Heart left ventricle (tissue), 16 donors: ENCODE results near the gene TRAK1. TPM values are rescaled to one million over a fixed set of nuclear protein-coding genes. Genes with fewer than 3 reads are reported as not detected.

Source experiments
- ATAC-seq, 4 donors: fragments of 200-7000 bp; cut with Tn5 transposase; one replicate each; pipeline ENCODE4 v1.9.1; 2020 to 2022; ENCODE audit warnings: moderate library complexity in 4 of 4, mild to moderate bottlenecking in 3 of 4, moderate number of reproducible peaks in 1 of 4
- DNase-seq, 5 donors: peaks; one replicate each; pipeline ENCODE4 v3.0.0-alpha.2; 2020
- H3K27ac ChIP-seq, 12 donors: fragments of 200-600 bp; sonication (generic) in 4 of 12; one replicate each; pipeline versions ENCODE4 v1.5.0 to v1.8.0; 2016 to 2022; ENCODE audit warnings: mild to moderate bottlenecking in 2 of 12
- H3K27me3 ChIP-seq, 9 donors: fragments of 200-600 bp; sonication (generic) in 2 of 9; one replicate each; pipeline versions ENCODE4 v1.5.1 to v1.8.0; 2016 to 2022; ENCODE audit warnings: mild to moderate bottlenecking in 3 of 9
- H3K36me3 ChIP-seq, 9 donors: fragments of 200-600 bp; sonication (generic) in 2 of 9; one replicate each; pipeline versions ENCODE4 v1.5.0 to v1.8.0; 2018 to 2022; ENCODE audit warnings: mild to moderate bottlenecking in 2 of 9
- H3K4me1 ChIP-seq, 12 donors: fragments of 200-600 bp; sonication (generic) in 4 of 12; one replicate each; pipeline versions ENCODE4 v1.5.0 to v1.8.0; 2016 to 2022; ENCODE audit warnings: mild to moderate bottlenecking in 3 of 12
- H3K4me3 ChIP-seq, 12 donors: fragments of 200-600 bp; sonication (generic) in 4 of 12; one replicate each; pipeline versions ENCODE4 v1.5.0 to v1.8.0; 2017 to 2022; ENCODE audit warnings: mild to moderate bottlenecking in 9 of 12, moderate library complexity in 4 of 12
- H3K9me3 ChIP-seq, 12 donors: fragments of 200-600 bp; sonication (generic) in 4 of 12; one replicate each; pipeline versions ENCODE4 v1.5.0 to v1.8.0; 2016 to 2022; ENCODE audit warnings: mild to moderate bottlenecking in 1 of 12
- CTCF ChIP-seq, 12 donors: fragments of 200-600 bp; sonication (generic) in 4 of 12; IDR thresholded peaks; one replicate each; pipeline versions ENCODE4 v1.5.0 to v1.8.0; 2018 to 2022; ENCODE audit warnings: antibody characterized with exemption in 12 of 12, mild to moderate bottlenecking in 5 of 12
- POLR2A ChIP-seq, 2 donors: fragments of 450-650 bp; IDR thresholded peaks; one replicate each; pipeline ENCODE4 v1.6.1; 2017; ENCODE audit warnings: antibody characterized with exemption in 2 of 2, mild to moderate bottlenecking in 2 of 2, moderate library complexity in 2 of 2
- WGBS, 4 donors: extraction: QIAGEN DNeasy Blood & Tissue Kit in 2 of 4; methylation state at CpG; one replicate each; pipeline versions ENCODE4 v1.1.5 to v1.1.7; 2013 to 2018; 5-methylcytosine and 5-hydroxymethylcytosine counted together
- intact Hi-C, 10 donors: fragments of 100-400 bp; cut with DNase I; formaldehyde crosslinking; loops; one replicate each; pipeline versions ENCODE4 v1.11.1 to v1.14.2; 2022
- polyA plus RNA-seq, 2 donors: library from polyadenylated mRNA; stranded (reverse); fragments of 200-250 nt; gene quantifications; one replicate each; pipeline ENCODE4 v1.2.3, GENCODE V29; 2013
- total RNA-seq, 9 donors: library from RNA; depleted of rRNA in 2 of 9; stranded (reverse); fragments of >200 nt in 2 of 9; fragmentation: NEBNext Ultra II Directional in 3 of 9; extraction: Animal tissue kit (Norgen Biotek cat#: 25700) in 3 of 9; gene quantifications; one replicate each; pipeline versions ENCODE4 v1.1.0 to v1.2.4, GENCODE V29; 2016 to 2023
- donor health status: ischemic (EF 13 %, LVEDD 7.1; RV severe dilation, severe dysfunction).
- donor health status: healthy with polysubstance abuse.
- donor health status: DM: no; HTN: yes; CAD: no.
- donor health status: DM: no; HTN: no; CAD: no.
- donor health status: ischemic (EF 25% LVEDD 6.9; RV normal size, moderate dysfunction).
- donor health status: ischemic (EF 25% LVEDD 5.7; RV mildly dilated, moderate dysfunction).
- donor health status: healthy.
- donor health status: DM: yes; HTN: yes; CAD: no.
- donor health status: ischemic (EF 35%, LVEDD 5.7; RV mildly dilated, moderate dysfunction).
- donor health status: nonischemic (EF 11% LVEDD 7.7; RV severe dilation, severe dysfunction).
- donor health status: DM: yes; HTN: yes; CAD: no.
- donor health status: PGD.
- donor health status: ischemic (EF 29% LVEDD 5.4; RV normal size, mild dysfunction).
- donor health status: nonischemic (EF 23%, LVEDD 6.1; RV moderate dilation, normal function).

The TRAK1 gene
- total and polyA plus RNA-seq, 11 donors: 53.3 to 364 (median 250) TPM

DNA sequence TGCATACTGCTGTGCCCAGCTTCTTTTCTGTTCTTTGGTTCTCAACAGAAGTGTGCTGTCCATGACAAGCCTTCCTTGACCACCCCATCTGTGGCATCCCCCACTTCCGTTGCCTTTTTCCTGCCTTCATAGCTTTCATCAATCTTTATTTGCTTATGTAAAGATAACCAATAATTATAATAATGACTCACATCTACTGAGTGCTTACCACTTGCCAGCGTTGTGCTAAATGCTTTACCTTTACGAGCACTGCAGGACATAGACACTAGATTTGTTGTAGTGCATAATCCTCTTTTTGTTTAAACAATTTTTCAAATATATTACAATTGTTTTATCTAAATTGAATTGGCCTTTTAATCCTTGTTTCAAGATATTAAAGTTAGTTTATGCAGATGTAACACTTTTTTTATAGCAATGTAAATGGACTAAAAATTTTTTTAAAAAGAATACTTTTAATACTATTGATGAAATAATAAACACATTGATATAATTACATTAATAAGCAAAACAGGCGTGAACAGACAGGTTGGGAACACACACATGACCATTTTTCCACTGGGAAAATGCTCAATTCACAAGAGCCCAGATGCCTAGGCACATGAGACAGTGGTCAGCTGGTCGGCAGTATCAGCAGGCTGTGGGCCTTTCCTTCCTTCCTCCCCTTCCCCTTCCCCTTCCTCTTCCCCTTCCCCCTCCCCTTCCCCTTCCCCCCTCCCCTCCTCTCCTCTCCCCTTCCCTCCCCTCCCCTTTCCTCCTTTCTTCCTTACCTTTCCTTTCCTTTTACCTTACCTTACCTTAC is 42.5 kb downstream of the TRAK1 start:
- ATAC-seq (no peak), DNase-seq (no peak)
- no peaks in the 10 kb centered on the region for H3K9me3 ChIP-seq
- H3K4me1 ChIP-seq: peaks cover 0 to 30% (median 5%) of the 10 kb centered on the region in 12 donors
- 66 to 87% (median 79%) methylated on average over 5 of the region's 5 CpGs for WGBS, 4 donors
- H3K36me3 ChIP-seq: peaks cover 0 to 13% (median 0%) of the 10 kb centered on the region in 9 donors
- TF ChIP-seq POLR2A (IDR thresholded peaks at IDR 0.05) (no peak), CTCF (IDR thresholded peaks at IDR 0.05) (no peak)
- H3K27ac ChIP-seq: no peak overlapping the region
- intact Hi-C loops: no loop called here
- H3K4me3 ChIP-seq: no peak overlapping the region
- H3K27me3 ChIP-seq: no peaks in the 10 kb centered on the region

GRCh38 chr3:42134867-42135464 is 43.8 kb downstream of the TRAK1 start:
- intact Hi-C loops: no loop called here
- no peak overlapping the region for H3K4me3 ChIP-seq
- H3K27me3 ChIP-seq: no peaks in the 10 kb centered on the region
- peaks cover 0 to 18% (median 2%) of the 10 kb centered on the region in 9 donors for H3K36me3 ChIP-seq
- H3K4me1 ChIP-seq: peaks cover 0 to 19% (median 0%) of the 10 kb centered on the region in 12 donors
- no peak for TF ChIP-seq CTCF (IDR thresholded peaks at IDR 0.05)
- TF ChIP-seq POLR2A (IDR thresholded peaks at IDR 0.05): no peak
- no peaks in the 10 kb centered on the region for H3K9me3 ChIP-seq
- DNase-seq (no peak), ATAC-seq (peak in 1 of 4 donors; percentile 44)
- no peak overlapping the region for H3K27ac ChIP-seq
- WGBS, 4 donors: 82 to 93% (median 92%) methylated on average over 3 of the region's 3 CpGs

- whole genome bisulfite sequencing, 4 donors: 87 to 89% (median 89%) methylated on average over 16 of the region's 16 CpGs
- H3K27ac ChIP-seq: no peak overlapping the region
- ATAC-seq: no peak
- H3K9me3 ChIP-seq: no peaks in the 10 kb centered on the region
- H3K4me1 ChIP-seq: peaks cover 0 to 46% (median 10%) of the 10 kb centered on the region in 12 donors
- H3K4me3 ChIP-seq: no peak overlapping the region
- peaks cover 0 to 11% (median 3%) of the 10 kb centered on the region in 9 donors for H3K36me3 ChIP-seq
- TF ChIP-seq POLR2A (IDR thresholded peaks at IDR 0.05): no peak
- TF ChIP-seq CTCF (IDR thresholded peaks at IDR 0.05): no peak
- intact Hi-C loops: no loop called here
- DNase-seq: no peak
- H3K27me3 ChIP-seq: no peaks in the 10 kb centered on the region
These were observed 48.7 kb downstream of the TRAK1 start for GRCh38 chr3:42139621-42140453.
